Cerebellar cortex (tissue), 1 donor: ENCODE results near the gene MAP6.
"Not testable (repeated sequence)": the region's sequence is repeated elsewhere in the genome, so short reads cannot be mapped to it uniquely, and the experiment has no call there.

ENCODE experiments used
- DNase-seq: peaks from one replicate; pipeline ENCODE4 v3.0.0-alpha.2; 2015; ENCODE audit warnings: low spot score

MAP6 gene

GRCh38 chr11:75668451-75669297 lies at the start of gene MAP6:
MAP6 (minus strand) TSS chr11:75669038; CDS start chr11:75668369, 669 bp downstream.
- peak; percentile 64 for DNase-seq

GRCh38 chr11:75717608-75718418 lies 49.0 kb upstream of the MAP6 start, which contains the start of gene MOGAT2:
MOGAT2 (plus strand) TSS chr11:75717838; CDS start chr11:75717889, 51 bp downstream.
- DNase-seq = peak; percentile 6

DNA sequence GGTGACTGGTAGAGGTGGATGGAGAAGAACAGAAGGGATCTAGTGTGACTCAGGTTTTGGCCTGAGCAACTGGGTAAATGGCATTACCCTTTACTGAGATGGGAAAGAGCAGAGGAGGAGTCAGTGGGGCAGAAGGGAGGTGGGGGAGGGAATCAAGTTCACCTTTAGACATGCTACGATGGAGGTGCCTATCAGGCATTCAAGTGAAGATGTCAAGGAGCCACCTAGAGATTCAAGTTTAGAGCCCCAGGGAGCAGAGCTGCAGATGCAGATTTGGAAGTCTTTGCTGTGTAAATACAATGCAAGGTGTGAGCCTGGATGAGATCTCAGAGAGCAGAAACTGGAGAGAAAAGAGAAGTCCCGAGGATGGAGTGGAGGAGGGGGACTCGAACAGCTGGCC lies 47.8 kb upstream of the MAP6 start:
- DNase-seq = no peak

DNA sequence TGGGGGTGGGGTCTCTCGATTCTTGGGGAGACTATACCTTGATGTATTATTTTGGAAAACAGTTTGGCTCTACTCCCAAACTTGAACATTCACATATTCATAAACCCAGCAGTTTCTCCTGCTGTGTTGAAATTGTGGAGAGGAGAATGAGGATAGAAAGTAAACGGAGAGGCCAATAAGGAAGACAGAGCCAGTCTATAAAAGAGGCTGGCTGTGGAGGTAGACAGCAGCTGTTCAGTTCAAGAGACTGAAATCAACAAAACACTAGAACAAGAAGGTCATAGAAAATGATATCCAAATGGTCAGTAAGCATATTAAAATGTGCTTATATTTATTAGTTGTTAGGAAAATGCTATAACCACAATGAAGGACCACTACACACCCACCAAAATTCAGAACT lies 46.9 kb upstream of the MAP6 start:
- DNase-seq = no peak

DNA sequence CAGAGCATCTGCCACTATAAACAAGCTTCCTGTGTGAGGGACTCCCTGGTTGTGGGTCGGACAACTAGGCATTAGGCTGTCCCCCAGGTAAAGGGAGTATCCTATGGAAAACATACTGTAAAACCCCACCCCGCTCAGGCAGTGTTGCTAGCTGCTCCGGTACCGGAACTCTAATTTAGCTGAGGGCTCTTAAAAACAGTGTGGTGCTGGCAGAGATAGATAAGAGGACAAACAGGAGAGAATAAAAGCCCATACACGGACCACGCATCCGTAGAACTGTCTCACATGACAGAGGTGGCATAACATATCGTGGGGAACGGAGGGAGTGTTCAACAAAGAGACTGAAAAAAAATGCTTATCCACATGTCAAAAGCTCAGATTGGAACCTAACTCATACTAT lies 45.4 kb upstream of the MAP6 start:
- no peak for DNase-seq

GRCh38 chr11:75706260-75706729 lies 37.5 kb upstream of the MAP6 start:
- peak; percentile 64 for DNase-seq

- no peak for DNase-seq
These were observed 36.7 kb upstream of the MAP6 start for GRCh38 chr11:75705541-75705940.

DNA sequence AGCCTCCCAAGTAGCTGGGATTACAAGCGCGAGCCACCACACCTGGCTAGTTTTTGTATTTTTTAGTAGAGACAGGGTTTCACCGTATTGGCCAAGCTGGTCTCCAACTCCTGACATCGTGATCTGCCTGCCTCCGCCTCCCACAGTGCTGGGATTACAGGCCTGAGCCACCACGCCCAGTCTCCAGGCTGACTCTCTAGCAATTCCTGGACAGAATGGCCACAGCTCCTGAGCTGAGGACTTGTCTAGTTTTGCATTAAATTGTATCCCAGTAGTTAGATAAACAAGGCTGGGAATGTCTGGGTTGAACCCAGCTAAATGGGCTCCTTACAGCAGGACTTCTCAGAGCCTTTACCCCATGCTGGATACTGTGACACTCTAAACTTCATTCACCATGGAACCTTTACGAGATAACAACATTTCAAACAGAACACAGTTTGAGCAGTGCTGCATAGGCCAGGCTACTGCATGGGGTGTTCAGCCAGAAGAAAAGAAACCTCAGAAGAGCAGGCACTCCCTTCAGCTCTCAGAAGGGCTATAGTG lies 34.9 kb upstream of the MAP6 start:
- DNase-seq = no peak

GRCh38 chr11:75700940-75701339 lies 32.1 kb upstream of the MAP6 start:
- DNase-seq = no peak

DNA sequence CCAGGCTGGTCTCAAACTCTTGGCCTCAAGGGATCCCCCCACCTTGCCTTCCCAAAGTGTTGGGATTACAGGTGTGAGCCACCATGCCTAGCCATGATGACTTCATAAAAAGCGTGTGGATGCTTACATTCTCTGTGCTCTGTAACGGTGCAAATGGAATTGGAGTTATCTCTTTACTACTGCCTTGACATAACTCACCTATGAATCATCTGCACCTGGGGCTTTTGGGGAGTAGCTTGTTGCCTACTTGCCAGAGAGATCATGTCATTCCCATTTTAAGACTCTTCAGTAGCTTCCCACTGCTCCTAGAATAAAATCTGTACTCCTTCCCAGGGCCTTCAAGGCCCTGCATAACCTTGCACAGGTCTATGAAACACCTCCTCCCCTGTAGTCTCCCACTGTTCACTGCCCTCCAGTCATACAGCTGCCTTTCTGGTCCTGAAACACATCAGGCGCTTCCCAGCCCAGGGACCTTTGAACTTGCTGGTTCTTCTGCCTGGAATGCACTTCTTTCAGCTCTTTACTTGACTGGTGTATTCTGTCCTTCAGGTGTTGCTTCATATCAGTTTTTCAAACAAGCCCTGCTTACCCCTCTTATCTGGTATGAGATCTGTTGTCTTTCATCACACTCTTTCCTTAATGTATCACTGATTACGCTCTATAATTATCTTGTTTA lies 29.2 kb upstream of the MAP6 start:
- DNase-seq = no peak

- DNase-seq = no peak
These were observed 23.0 kb upstream of the MAP6 start for GRCh38 chr11:75691804-75692203.

- DNase-seq = no peak
These were observed 21.2 kb upstream of the MAP6 start for GRCh38 chr11:75689863-75690609.

GRCh38 chr11:75683856-75684255 lies 15.0 kb upstream of the MAP6 start:
- not testable (repeated sequence) for DNase-seq

DNA sequence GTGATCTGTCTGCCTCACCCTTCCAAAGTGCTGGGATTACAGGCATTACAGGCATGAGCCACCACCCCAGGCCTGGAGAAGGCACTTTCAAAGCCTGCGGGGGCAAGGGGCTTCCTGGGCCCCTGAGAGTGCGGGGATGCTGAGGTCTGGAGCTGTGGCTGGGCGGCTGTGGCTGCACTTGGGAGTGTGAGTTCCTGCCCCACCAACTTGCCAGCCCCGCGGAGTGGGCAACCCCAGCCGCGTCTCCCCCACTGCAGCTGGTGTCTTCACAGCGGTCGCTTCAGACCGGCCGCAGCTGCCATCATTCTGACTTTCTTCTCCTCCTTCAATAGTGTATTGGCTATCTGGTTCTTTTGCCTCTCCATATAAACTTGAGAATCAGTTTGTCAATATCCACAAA lies 10.7 kb upstream of the MAP6 start:
- no peak for DNase-seq

DNA sequence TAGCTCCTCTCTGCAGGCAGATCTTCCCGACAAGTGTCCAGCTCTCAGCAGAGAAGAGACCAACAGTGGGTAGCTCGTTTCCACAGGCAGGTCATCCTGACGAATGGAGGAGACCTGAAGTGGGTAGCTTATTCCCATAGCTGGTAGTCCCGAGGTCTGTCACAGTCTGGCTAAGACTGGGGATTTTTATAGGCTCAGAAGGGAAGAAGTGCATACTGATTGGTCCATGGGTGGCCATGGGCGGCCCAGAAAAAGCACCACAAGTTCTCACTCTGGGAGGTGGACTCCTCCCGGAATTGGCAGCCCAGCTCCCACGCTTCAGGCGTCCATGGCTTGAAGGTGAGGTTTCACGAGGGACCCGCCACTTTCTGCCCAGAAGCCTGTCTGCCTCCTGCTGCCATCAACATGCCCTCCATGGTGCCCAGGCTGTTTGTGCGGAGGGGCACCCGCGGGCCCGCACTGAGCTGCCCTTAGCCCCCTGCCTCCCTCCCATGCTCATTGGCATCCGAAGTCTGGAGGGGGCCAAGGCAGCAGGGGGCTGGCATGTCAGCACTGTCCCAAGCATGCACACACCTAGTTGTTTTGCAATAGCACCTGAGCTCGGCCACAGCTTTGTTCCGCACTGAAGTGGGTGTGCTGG lies 9.9 kb upstream of the MAP6 start:
- DNase-seq = no peak

DNA sequence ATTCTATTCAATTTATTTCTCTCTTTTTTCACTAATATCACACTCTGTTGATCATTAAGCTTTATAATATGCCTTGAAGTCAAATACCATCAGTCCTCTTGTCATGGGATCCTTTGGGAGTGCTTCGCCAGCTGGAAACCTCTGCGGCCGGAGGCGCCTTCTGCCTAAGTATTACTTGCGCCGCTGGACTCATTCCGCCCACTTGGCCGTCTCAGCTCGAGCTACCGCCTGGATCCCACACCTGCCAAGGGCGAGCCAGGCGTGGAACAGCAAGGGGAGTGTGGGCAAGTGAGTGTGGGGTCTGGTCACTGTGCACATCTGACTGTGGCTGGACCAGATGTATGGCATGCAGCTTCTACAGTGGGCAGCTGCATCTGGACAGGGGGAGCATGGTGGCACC lies 9.1 kb upstream of the MAP6 start:
- no peak for DNase-seq

GRCh38 chr11:75677275-75677674 lies 8.4 kb upstream of the MAP6 start:
- no peak for DNase-seq

- DNase-seq = peak; percentile 8
These were observed 5.2 kb upstream of the MAP6 start for GRCh38 chr11:75673977-75674582.

DNA sequence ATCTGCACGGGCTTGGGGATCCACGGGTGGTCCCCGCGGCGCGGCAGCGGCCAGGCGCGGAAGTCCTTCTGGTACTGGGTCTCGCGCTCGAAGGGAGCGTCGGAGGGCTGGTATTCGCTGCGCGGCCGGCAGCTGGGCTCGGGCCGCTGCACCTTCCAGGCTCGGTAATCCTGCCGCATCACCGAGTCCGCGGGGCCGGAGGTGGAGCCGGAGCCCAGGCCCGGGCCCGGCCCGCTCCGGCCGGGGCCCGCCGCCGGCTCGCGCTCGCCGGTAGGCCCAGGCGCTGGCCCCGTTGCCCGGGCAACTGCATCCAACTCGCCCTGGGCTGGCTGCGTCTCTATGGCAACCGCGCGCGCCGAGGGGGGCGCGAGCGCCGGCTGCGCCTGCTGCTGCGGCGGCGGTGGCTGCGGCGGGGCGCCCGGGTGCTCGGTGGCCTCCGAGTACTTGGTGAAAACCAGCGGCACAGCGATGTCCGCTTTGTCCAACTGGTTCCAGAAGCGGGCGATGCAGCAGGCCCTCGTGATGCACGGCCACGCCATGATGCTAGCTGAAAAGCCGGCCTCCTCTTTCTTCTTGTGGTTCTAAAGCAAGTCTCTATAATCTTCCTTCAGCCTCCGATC lies 897 bp downstream of the MAP6 start:
- DNase-seq = peak; percentile 61

DNA sequence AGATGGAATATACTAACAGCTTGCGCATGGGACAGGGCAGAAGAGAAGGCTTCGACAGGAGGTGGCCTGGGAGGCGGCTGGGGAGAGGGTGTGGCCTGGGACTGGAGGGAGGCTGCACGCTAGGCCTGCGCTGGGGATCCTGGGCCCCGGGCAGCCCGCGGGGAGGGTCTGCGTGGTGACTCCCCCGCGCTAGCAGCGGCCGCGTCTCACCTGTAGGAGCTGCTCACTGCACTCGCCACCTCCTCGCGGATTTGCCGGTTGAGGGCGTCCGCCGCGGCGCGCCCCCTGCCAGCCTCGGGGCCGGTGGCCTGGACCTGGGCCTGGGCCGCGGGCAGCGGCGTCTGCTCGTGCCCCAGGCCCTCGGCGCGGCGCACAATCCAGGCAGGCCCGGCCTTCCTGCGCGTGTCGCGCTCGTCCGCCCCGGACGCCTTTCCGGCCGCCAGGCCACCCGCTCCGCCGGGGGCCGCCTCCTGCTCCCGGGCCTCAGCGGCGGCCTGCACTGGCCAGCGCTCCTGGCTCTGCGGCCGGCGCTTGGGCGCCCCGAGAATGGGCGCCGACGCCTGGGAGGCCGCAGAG lies 1.5 kb downstream of the MAP6 start:
- peak; percentile 36 for DNase-seq
